Gastrocnemius medialis (tissue), 4 donors: ENCODE results near the gene C19orf38.
"Not testable (repeated sequence)": the region's sequence is repeated elsewhere in the genome, so short reads cannot be mapped to it uniquely, and the experiment has no call there.

Source experiments
- POLR2A ChIP-seq, 2 donors: fragments of 450-650 bp; IDR thresholded peaks; one replicate each; pipeline ENCODE4 v1.6.1; 2017; ENCODE audit warnings: antibody characterized with exemption in 2 of 2, mild to moderate bottlenecking in 2 of 2, moderate library complexity in 2 of 2
- TF ChIP-seq, protein P1 (sequence below), 5 experiments: fragments of 450-650 bp in 3 of 5; fragments of 200-600 bp in 2 of 5; sonication (generic) in 2 of 5; IDR thresholded peaks in 4 of 5; conservative IDR thresholded peaks in 1 of 5; 1 replicate in 4 of 5; 2 replicates in 1 of 5; pipeline ENCODE4 v1.5.1; 2016 to 2019; ENCODE audit warnings: antibody characterized with exemption in 5 of 5, mild to moderate bottlenecking in 3 of 5, moderate library complexity in 3 of 5

DNA sequence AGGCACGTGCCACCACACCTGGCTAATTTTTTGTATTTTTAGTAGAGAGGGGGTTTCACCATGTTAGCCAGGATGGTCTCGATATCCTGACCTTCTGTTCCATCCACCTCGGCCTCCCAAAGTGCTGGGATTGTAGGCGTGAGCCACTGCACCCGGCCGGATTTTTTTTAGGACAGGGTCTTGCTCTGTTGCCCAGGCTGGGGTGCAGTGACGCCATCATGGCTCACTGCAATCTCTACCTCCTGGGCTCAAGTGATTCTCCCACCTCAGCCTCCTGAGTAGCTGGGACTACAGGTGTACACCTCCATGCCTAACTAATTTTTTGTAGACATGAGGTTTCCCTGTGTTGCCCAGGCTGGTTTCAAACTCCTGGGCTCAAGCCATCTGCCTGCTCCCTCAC, 10.6 kb upstream of the C19orf38 start:
- TF ChIP-seq, protein P1, sequence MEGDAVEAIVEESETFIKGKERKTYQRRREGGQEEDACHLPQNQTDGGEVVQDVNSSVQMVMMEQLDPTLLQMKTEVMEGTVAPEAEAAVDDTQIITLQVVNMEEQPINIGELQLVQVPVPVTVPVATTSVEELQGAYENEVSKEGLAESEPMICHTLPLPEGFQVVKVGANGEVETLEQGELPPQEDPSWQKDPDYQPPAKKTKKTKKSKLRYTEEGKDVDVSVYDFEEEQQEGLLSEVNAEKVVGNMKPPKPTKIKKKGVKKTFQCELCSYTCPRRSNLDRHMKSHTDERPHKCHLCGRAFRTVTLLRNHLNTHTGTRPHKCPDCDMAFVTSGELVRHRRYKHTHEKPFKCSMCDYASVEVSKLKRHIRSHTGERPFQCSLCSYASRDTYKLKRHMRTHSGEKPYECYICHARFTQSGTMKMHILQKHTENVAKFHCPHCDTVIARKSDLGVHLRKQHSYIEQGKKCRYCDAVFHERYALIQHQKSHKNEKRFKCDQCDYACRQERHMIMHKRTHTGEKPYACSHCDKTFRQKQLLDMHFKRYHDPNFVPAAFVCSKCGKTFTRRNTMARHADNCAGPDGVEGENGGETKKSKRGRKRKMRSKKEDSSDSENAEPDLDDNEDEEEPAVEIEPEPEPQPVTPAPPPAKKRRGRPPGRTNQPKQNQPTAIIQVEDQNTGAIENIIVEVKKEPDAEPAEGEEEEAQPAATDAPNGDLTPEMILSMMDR (IDR thresholded peaks at IDR 0.05 in 4 of 5, conservative IDR thresholded peaks at IDR 0.05 in 1 of 5), result not testable (repeated sequence)
- not testable (repeated sequence) for TF ChIP-seq POLR2A (IDR thresholded peaks at IDR 0.05)
